HFFc6 (cell line): Measurements from ENCODE around the gene CCR9. TPM values are rescaled to one million over a fixed set of nuclear protein-coding genes. Genes with fewer than 3 reads are reported as not detected.

Source experiments
- DNase-seq: peaks from one replicate; pipeline ENCODE4 v3.0.0-alpha.2; 2018
- H3K27ac Mint-ChIP-seq: 2 replicates; pipeline ENCODE4 v1.8.0; 2020; ENCODE audit warnings: mild to moderate bottlenecking, mixed read lengths
- H3K27me3 Mint-ChIP-seq: 2 replicates; pipeline ENCODE4 v1.8.0; 2021; ENCODE audit warnings: mild to moderate bottlenecking, moderate library complexity, mixed read lengths; ENCODE audit not compliant: insufficient read depth
- H3K36me3 Mint-ChIP-seq: 2 replicates; pipeline ENCODE4 v1.8.0; 2021; ENCODE audit warnings: low read depth, mixed read lengths
- H3K4me1 Mint-ChIP-seq: 2 replicates; pipeline ENCODE4 v1.8.0; 2020; ENCODE audit warnings: low read depth, mixed read lengths
- H3K4me3 Mint-ChIP-seq: 2 replicates; pipeline ENCODE4 v1.8.0; 2020; ENCODE audit warnings: mild to moderate bottlenecking, moderate library complexity, mixed read lengths
- H3K9me3 Mint-ChIP-seq: 2 replicates; pipeline ENCODE4 v1.8.0; 2020; ENCODE audit warnings: mild to moderate bottlenecking, mixed read lengths
- total RNA-seq, 6 experiments: library from RNA; stranded (reverse); fragmentation: NEBNext Ultra II Directional; extraction: Animal tissue kit (Norgen Biotek cat#: 25700); gene quantifications; 2 replicates in 1 of 6; 3 replicates in 5 of 6; pipeline ENCODE4 v1.2.3, GENCODE V29; 2021
- TF ChIP-seq, protein P1 (sequence below): fragments of 200-600 bp; sonication (generic); IDR thresholded peaks from 2 replicates; pipeline ENCODE4 v1.5.0; 2021; ENCODE audit warnings: antibody characterized with exemption, mild to moderate bottlenecking

Gene CCR9
- total RNA-seq, 6 experiments from 2014 or later: not detected

DNA sequence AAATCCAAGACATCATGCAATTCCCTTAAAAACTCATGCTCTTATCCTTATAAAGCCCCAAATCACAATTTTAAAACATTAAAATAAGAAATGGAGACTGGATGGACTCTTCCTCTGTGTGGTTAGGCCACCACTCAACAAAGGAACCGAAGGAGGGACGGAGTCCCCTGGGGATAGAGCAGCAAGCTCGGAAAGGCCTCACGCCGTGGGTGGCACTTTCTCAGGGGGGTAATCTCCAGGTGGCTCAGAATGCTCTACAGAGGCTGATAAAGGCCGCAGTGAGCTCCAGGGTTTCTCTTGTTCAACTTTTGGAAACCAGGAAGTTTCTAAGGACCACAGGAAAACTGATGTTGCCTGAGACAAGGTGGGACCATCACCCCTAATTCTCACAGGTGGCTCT is 23.2 kb downstream of the CCR9 start:
- Mint-ChIP-seq H3K27me3 (peaks cover 8% of the 10 kb centered on the region), H3K4me3 (no peak overlapping the region), H3K27ac (no peak overlapping the region), H3K36me3 (no peaks in the 10 kb centered on the region), H3K4me1 (peaks cover 23% of the 10 kb centered on the region), H3K9me3 (no peaks in the 10 kb centered on the region)
- DNase-seq: no peak
- TF ChIP-seq, protein P1, sequence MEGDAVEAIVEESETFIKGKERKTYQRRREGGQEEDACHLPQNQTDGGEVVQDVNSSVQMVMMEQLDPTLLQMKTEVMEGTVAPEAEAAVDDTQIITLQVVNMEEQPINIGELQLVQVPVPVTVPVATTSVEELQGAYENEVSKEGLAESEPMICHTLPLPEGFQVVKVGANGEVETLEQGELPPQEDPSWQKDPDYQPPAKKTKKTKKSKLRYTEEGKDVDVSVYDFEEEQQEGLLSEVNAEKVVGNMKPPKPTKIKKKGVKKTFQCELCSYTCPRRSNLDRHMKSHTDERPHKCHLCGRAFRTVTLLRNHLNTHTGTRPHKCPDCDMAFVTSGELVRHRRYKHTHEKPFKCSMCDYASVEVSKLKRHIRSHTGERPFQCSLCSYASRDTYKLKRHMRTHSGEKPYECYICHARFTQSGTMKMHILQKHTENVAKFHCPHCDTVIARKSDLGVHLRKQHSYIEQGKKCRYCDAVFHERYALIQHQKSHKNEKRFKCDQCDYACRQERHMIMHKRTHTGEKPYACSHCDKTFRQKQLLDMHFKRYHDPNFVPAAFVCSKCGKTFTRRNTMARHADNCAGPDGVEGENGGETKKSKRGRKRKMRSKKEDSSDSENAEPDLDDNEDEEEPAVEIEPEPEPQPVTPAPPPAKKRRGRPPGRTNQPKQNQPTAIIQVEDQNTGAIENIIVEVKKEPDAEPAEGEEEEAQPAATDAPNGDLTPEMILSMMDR: no peak

DNA sequence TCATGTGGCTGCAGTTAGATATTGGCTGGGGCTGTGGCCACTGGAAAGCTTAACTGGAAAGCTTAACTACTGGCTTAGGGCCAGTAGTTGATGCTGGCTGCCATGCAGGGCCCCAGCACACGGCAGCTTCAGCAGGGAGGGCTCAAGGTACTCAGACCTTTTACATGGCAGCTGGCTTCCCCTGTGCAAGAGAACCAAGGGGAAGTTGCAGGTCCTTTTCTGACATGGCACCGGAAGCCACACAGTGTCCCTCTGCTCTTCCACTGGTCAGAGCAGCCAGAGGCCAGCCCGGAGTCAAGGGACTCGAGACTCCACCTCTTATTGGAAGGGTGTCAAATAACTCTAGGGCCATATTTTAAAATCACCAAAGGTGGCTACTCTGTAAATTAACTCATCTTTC is 24.5 kb downstream of the CCR9 start:
- Mint-ChIP-seq H3K4me3 (no peak overlapping the region), H3K4me1 (peaks cover 33% of the 10 kb centered on the region), H3K36me3 (no peaks in the 10 kb centered on the region), H3K27me3 (peaks cover 6% of the 10 kb centered on the region), H3K27ac (no peak overlapping the region), H3K9me3 (no peaks in the 10 kb centered on the region)
- no peak for DNase-seq
- TF ChIP-seq, protein P1: no peak

DNA sequence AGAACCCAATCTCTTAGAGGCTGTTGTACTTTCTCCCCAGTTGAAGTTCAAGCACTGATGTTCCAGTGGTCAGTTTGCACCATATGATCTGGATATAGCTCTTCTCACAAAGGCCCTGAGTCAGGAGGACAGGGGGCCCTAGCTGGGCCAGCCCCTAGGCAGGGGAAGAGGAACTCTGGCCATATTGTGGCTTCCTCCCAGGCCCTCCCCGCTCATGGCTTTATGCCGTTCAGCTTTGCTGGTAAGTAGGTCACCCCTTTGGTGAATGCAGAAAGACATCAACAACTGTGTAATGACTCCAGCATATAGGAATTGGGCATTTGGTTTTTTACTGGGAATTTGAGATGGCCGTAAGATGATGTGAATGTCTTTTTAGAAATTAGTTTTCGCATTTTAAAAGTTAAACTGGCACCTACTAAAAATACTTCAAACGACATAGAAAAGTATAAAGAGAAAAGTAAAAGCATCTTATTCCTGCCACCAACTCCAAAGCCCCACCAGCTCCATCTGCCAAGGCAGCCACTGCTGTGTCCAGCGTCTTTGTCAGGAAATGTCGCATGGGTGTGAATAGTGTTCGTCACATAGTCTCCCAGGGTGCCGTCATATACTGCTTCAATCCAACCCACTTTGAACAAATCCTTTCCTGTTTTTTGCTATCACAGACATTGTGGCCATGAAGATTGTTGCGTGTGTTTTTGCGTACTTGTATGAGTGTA is 25.3 kb downstream of the CCR9 start:
- H3K4me3 Mint-ChIP-seq: no peak overlapping the region
- H3K27me3 Mint-ChIP-seq: peaks cover 6% of the 10 kb centered on the region
- H3K9me3 Mint-ChIP-seq: no peaks in the 10 kb centered on the region
- no peak overlapping the region for H3K27ac Mint-ChIP-seq
- TF ChIP-seq, protein P1: no peak
- no peaks in the 10 kb centered on the region for H3K36me3 Mint-ChIP-seq
- peaks cover 33% of the 10 kb centered on the region for H3K4me1 Mint-ChIP-seq
- no peak for DNase-seq

DNA sequence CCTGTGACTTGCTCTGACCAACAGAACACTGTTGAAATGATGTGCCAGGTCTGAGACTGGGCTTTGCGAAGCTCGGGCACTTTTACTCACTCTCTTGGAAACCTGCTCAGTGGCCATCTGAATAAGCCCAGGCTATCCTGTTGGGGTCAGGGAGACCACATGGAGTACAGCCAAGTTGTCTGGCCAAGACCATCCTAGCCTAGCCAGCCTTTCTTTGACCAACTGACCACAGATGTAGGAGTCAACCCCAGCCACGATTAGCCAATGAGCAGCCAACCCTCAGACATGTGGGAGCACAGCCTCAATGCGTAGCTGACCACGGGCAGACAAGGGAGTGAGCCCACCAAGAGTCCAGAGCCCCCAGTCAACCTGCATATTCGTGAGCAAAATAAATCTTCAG is 26.1 kb downstream of the CCR9 start:
- Mint-ChIP-seq H3K4me3 (no peak overlapping the region), H3K36me3 (no peaks in the 10 kb centered on the region), H3K27me3 (peaks cover 6% of the 10 kb centered on the region), H3K4me1 (peaks cover 26% of the 10 kb centered on the region), H3K27ac (no peak overlapping the region), H3K9me3 (no peaks in the 10 kb centered on the region)
- TF ChIP-seq, protein P1: no peak
- no peak for DNase-seq

DNA sequence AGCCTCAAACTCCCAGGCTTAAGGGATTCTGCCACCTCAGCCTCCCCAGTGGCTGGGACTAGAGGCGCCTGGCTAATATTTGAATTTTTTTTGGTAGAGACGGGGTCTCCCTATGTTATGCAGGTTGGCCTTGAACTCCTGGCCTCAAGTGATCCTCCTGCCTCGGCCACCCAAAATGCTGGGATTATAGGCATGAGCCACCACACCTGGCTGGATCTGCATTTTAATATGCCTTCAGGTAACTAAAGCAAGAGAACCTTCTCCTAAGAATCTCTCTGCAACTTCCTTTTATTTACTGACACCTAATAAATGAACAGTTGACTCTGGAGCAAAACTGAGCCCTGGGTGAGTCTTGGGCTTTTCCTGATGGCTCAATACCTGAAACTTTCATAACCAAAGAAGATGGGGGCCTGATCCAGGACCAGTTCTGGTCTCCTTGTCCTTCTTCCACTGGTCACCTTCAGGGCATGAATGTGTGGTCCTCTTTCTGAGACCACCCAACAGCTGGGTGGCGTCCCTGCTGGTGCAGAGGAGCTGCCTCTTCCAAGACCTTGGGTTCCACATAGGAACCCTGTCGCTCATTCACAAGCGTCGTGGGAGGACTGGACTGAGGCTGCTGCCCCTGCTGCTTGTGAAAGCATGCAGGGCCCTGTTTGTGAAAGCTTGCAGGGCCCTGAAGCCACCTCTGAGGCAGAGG is 28.2 kb downstream of the CCR9 start:
- Mint-ChIP-seq H3K9me3 (no peaks in the 10 kb centered on the region), H3K36me3 (peaks cover 7% of the 10 kb centered on the region; the same call in 1 of the 2 replicates), H3K4me1 (peaks cover 15% of the 10 kb centered on the region), H3K27ac (no peak overlapping the region), H3K4me3 (no peak overlapping the region), H3K27me3 (peaks cover 4% of the 10 kb centered on the region)
- TF ChIP-seq, protein P1: no peak
- no peak for DNase-seq
